Gastrocnemius medialis (tissue), 4 donors: ENCODE data around the gene CDH23. TPM values are rescaled to one million over a fixed set of nuclear protein-coding genes. Genes with fewer than 3 reads are reported as not detected.
A peak's percentile ranks its signal among the peaks of the same experiment; 100 is the strongest.

Experiments
- ATAC-seq, 2 donors: fragments of 150-250 bp; one replicate each; pipeline ENCODE4 v1.9.1; 2016
- DNase-seq, 2 donors: peaks; one replicate each; pipeline ENCODE4 v3.0.0-alpha.2; 2019
- H3K27ac ChIP-seq, 4 donors: fragments of 200-600 bp; sonication (generic); 1 replicate in 1 of 4; 2 replicates in 3 of 4; pipeline ENCODE4 v1.5.1; 2016 to 2018; ENCODE audit warnings: mild to moderate bottlenecking in 2 of 4, moderate library complexity in 1 of 4
- H3K27me3 ChIP-seq, 3 donors: fragments of 200-600 bp; sonication (generic) in 2 of 3; 1 replicate in 1 of 3; 2 replicates in 2 of 3; pipeline versions ENCODE4 v1.5.1 to v1.6.0; 2016 to 2019; ENCODE audit warnings: mild to moderate bottlenecking in 1 of 3, moderate library complexity in 1 of 3
- H3K36me3 ChIP-seq, 2 donors: fragments of 200-600 bp; sonication (generic) in 1 of 2; one replicate each; pipeline ENCODE4 v1.5.1; 2017 to 2018
- H3K4me1 ChIP-seq, 2 donors: fragments of 200-600 bp; sonication (generic) in 1 of 2; one replicate each; pipeline ENCODE4 v1.5.1; 2016 to 2017; ENCODE audit warnings: mild to moderate bottlenecking in 2 of 2
- H3K4me3 ChIP-seq, 4 donors: fragments of 200-600 bp; sonication (generic) in 3 of 4; 1 replicate in 1 of 4; 2 replicates in 3 of 4; pipeline ENCODE4 v1.5.1; 2016 to 2019; ENCODE audit warnings: mild to moderate bottlenecking in 2 of 4
- H3K9me3 ChIP-seq, 3 donors: fragments of 200-600 bp; sonication (generic) in 2 of 3; 1 replicate in 1 of 3; 2 replicates in 2 of 3; pipeline ENCODE4 v1.5.1; 2016 to 2019
- POLR2A ChIP-seq, 2 donors: fragments of 450-650 bp; IDR thresholded peaks; one replicate each; pipeline ENCODE4 v1.6.1; 2017; ENCODE audit warnings: antibody characterized with exemption in 2 of 2, mild to moderate bottlenecking in 2 of 2, moderate library complexity in 2 of 2
- in situ Hi-C, 4 donors: fragments of 200-750 bp; cut with MboI; loops; one replicate each; pipeline versions ENCODE4 v1.15.0 to v1.8.0; 2017; ENCODE audit warnings: low sequenced_read_pairs in 4 of 4
- intact Hi-C: fragments of 100-400 bp; cut with DNase I; formaldehyde crosslinking; loops from one replicate; pipeline ENCODE4 v1.15.1; 2023; ENCODE audit warnings: low total_unique reads
- total RNA-seq, 4 donors: library from RNA; depleted of rRNA; stranded (reverse); fragments of >200 nt; gene quantifications; one replicate each; pipeline versions ENCODE4 v1.1.0 to v1.2.3, GENCODE V29; 2016
- TF ChIP-seq, protein P1 (sequence below), 5 experiments: fragments of 450-650 bp in 3 of 5; fragments of 200-600 bp in 2 of 5; sonication (generic) in 2 of 5; IDR thresholded peaks in 4 of 5; conservative IDR thresholded peaks in 1 of 5; 1 replicate in 4 of 5; 2 replicates in 1 of 5; pipeline ENCODE4 v1.5.1; 2016 to 2019; ENCODE audit warnings: antibody characterized with exemption in 5 of 5, mild to moderate bottlenecking in 3 of 5, moderate library complexity in 3 of 5

The CDH23 gene
- total RNA-seq, 4 donors from 2014 or later, result 0.53 to 1.8 (median 1.2) TPM

GRCh38 chr10:71677261-71677660 is 280.5 kb downstream of the CDH23 start:
- no peaks in the 10 kb centered on the region for H3K36me3 ChIP-seq
- in situ Hi-C loops (no loop called here), intact Hi-C loops (no loop called here)
- no peak overlapping the region for H3K4me3 ChIP-seq
- TF ChIP-seq POLR2A (IDR thresholded peaks at IDR 0.05), result no peak
- TF ChIP-seq, protein P1, sequence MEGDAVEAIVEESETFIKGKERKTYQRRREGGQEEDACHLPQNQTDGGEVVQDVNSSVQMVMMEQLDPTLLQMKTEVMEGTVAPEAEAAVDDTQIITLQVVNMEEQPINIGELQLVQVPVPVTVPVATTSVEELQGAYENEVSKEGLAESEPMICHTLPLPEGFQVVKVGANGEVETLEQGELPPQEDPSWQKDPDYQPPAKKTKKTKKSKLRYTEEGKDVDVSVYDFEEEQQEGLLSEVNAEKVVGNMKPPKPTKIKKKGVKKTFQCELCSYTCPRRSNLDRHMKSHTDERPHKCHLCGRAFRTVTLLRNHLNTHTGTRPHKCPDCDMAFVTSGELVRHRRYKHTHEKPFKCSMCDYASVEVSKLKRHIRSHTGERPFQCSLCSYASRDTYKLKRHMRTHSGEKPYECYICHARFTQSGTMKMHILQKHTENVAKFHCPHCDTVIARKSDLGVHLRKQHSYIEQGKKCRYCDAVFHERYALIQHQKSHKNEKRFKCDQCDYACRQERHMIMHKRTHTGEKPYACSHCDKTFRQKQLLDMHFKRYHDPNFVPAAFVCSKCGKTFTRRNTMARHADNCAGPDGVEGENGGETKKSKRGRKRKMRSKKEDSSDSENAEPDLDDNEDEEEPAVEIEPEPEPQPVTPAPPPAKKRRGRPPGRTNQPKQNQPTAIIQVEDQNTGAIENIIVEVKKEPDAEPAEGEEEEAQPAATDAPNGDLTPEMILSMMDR (IDR thresholded peaks at IDR 0.05 in 4 of 5, conservative IDR thresholded peaks at IDR 0.05 in 1 of 5), result no peak
- no peak overlapping the region for H3K27ac ChIP-seq
- no peak for ATAC-seq
- DNase-seq, result no peak
- H3K9me3 ChIP-seq, result no peaks in the 10 kb centered on the region
- H3K27me3 ChIP-seq, result no peaks in the 10 kb centered on the region
- H3K4me1 ChIP-seq, result peaks cover 0 to 10% of the 10 kb centered on the region in 2 donors

DNA sequence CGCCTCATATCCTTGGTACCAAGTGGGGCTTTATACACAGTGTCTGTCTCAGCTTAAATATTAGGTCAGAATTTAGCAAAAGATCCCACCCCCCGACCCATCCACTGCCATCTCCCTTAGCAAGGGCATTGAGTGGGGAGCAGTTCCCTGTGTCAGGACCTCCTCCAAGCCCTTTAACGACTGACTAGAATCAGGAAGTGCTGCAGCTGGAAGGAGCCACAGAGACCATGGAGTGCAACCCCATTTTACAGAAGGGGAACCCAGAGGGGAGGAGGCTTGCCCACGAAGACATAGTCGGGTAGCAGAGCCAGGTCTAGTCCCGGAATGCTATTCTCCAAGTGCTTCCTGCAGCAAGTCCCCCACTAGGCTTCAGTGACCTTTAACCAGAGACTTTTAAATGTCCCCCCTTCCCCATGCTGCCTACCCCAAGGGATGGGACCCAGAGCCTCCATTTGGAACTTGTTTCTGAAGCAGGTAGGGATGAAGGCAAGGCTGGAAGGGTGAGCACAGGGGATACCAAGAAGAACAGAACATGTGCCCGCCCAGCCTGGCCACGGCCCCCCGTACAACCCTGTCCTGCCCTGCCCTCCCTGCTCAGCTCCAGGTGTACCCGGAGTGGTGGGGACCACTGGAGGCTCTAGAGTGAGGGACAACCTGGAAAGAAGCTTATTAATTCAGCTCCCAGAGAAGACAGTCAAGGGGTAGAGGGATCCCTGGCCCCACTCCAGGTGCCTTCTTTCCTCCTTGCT is 281.5 kb downstream of the CDH23 start:
- H3K4me1 ChIP-seq, result peaks cover 0 to 10% of the 10 kb centered on the region in 2 donors
- no peaks in the 10 kb centered on the region for H3K27me3 ChIP-seq
- DNase-seq (no peak), ATAC-seq (no peak)
- intact Hi-C loops (no loop called here), in situ Hi-C loops (no loop called here)
- H3K36me3 ChIP-seq, result no peaks in the 10 kb centered on the region
- no peak overlapping the region for H3K4me3 ChIP-seq
- TF ChIP-seq, protein P1 (IDR thresholded peaks at IDR 0.05 in 4 of 5, conservative IDR thresholded peaks at IDR 0.05 in 1 of 5), result no peak
- no peak for TF ChIP-seq POLR2A (IDR thresholded peaks at IDR 0.05)
- no peaks in the 10 kb centered on the region for H3K9me3 ChIP-seq
- peak overlapping the region in 2 of 4 donors; percentile 52 to 61 for H3K27ac ChIP-seq

- Histone ChIP-seq H3K4me3 (no peak overlapping the region), H3K36me3 (no peaks in the 10 kb centered on the region), H3K9me3 (no peaks in the 10 kb centered on the region), H3K27ac (peak overlapping the region in 3 of 4 donors; percentile 52 to 67 (median 61)), H3K4me1 (peaks cover 0 to 10% of the 10 kb centered on the region in 2 donors), H3K27me3 (no peaks in the 10 kb centered on the region)
- in situ Hi-C loops, result no loop called here
- intact Hi-C loops, result no loop called here
- no peak for DNase-seq
- no peak for TF ChIP-seq POLR2A (IDR thresholded peaks at IDR 0.05)
- TF ChIP-seq, protein P1 (IDR thresholded peaks at IDR 0.05 in 4 of 5, conservative IDR thresholded peaks at IDR 0.05 in 1 of 5), result no peak
- peak; percentile 63 to 80 for ATAC-seq
These were observed 282.7 kb downstream of the CDH23 start for GRCh38 chr10:71679425-71679824.

GRCh38 chr10:71681977-71682376 is 285.3 kb downstream of the CDH23 start:
- no peaks in the 10 kb centered on the region for H3K27me3 ChIP-seq
- peaks cover 0 to 19% of the 10 kb centered on the region in 2 donors for H3K4me1 ChIP-seq
- in situ Hi-C loops, result no loop called here
- H3K36me3 ChIP-seq, result no peaks in the 10 kb centered on the region
- H3K4me3 ChIP-seq, result no peak overlapping the region
- no peak for TF ChIP-seq POLR2A (IDR thresholded peaks at IDR 0.05)
- TF ChIP-seq, protein P1 (IDR thresholded peaks at IDR 0.05 in 4 of 5, conservative IDR thresholded peaks at IDR 0.05 in 1 of 5), result no peak
- no peak for DNase-seq
- peak overlapping the region in 2 of 4 donors; percentile 16 to 31 for H3K27ac ChIP-seq
- intact Hi-C loops, result no loop called here
- ATAC-seq, result no peak
- no peaks in the 10 kb centered on the region for H3K9me3 ChIP-seq
